ENCODE measurements around the gene OLFML3.

GRCh38 chr1:113949007-113949406, 30.3 kb upstream of the OLFML3 start:
- TF ChIP-seq REST (IDR thresholded peaks at IDR 0.05; ENCODE audit: insufficient replicate concordance, low read depth) (no peak), CTCF (IDR thresholded peaks at IDR 0.05; ENCODE audit: insufficient read depth, low read length) (no peak), POLR2AphosphoS5 (IDR thresholded peaks at IDR 0.05; ENCODE audit: low read depth) (no peak)

Data from HL-60 (cell line).